ENCODE measurements around the gene UGT1A4. TPM values are rescaled to one million over a fixed set of nuclear protein-coding genes. Genes with fewer than 3 reads are reported as not detected.

The UGT1A4 gene
- total RNA-seq, 1 donor: not detected

GRCh38 chr2:233760043-233760442 is 41.5 kb downstream of the UGT1A4 start, which contains the start of gene UGT1A1:
UGT1A1 (plus strand) TSS chr2:233760270; CDS start chr2:233760288, 18 bp downstream.
- Histone ChIP-seq H3K4me2 (ENCODE audit: insufficient read depth, low read length) (no peak within 1 kb of the TSS), H3K79me2 (ENCODE audit: insufficient read depth, low read length) (no peaks in the 10 kb centered on the region), H2AFZ (ENCODE audit: low read length) (no peak within 1 kb of the TSS), H3K27ac (ENCODE audit: low read depth, low read length) (no peak within 1 kb of the TSS), H3K27me3 (ENCODE audit: insufficient read depth, low read length) (no peaks in the 10 kb centered on the region), H3K4me3 (ENCODE audit: insufficient read depth, low read length) (no peak within 1 kb of the TSS), H4K20me1 (ENCODE audit: insufficient read depth, low read length) (no peaks in the 10 kb centered on the region), H3K36me3 (ENCODE audit: insufficient read depth, low read length) (no peaks in the 10 kb centered on the region), H3K4me1 (ENCODE audit: insufficient read depth, low read length) (peaks cover 28% of the 10 kb centered on the region), H3K9me3 (ENCODE audit: low read depth, low read length) (no peaks in the 10 kb centered on the region)
- TF ChIP-seq, protein P1, sequence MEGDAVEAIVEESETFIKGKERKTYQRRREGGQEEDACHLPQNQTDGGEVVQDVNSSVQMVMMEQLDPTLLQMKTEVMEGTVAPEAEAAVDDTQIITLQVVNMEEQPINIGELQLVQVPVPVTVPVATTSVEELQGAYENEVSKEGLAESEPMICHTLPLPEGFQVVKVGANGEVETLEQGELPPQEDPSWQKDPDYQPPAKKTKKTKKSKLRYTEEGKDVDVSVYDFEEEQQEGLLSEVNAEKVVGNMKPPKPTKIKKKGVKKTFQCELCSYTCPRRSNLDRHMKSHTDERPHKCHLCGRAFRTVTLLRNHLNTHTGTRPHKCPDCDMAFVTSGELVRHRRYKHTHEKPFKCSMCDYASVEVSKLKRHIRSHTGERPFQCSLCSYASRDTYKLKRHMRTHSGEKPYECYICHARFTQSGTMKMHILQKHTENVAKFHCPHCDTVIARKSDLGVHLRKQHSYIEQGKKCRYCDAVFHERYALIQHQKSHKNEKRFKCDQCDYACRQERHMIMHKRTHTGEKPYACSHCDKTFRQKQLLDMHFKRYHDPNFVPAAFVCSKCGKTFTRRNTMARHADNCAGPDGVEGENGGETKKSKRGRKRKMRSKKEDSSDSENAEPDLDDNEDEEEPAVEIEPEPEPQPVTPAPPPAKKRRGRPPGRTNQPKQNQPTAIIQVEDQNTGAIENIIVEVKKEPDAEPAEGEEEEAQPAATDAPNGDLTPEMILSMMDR (IDR thresholded peaks at IDR 0.05; ENCODE audit: extremely low read depth, low read depth, low read length): no peak
- DNase-seq (ENCODE audit: insufficient read length, low spot score, missing footprints): no peak

GRCh38 chr2:233761040-233761769 is 42.7 kb downstream of the UGT1A4 start:
- H3K27ac ChIP-seq (ENCODE audit: low read depth, low read length): no peak overlapping the region
- no peak overlapping the region for H3K4me3 ChIP-seq (ENCODE audit: insufficient read depth, low read length)
- no peak for DNase-seq (ENCODE audit: insufficient read length, low spot score, missing footprints)
- H3K4me2 ChIP-seq (ENCODE audit: insufficient read depth, low read length): peak overlapping the region; percentile 26
- H3K79me2 ChIP-seq (ENCODE audit: insufficient read depth, low read length): no peaks in the 10 kb centered on the region
- no peaks in the 10 kb centered on the region for H3K9me3 ChIP-seq (ENCODE audit: low read depth, low read length)
- no peak overlapping the region for H2AFZ ChIP-seq (ENCODE audit: low read length)
- no peaks in the 10 kb centered on the region for H3K36me3 ChIP-seq (ENCODE audit: insufficient read depth, low read length)
- peaks cover 28% of the 10 kb centered on the region for H3K4me1 ChIP-seq (ENCODE audit: insufficient read depth, low read length)
- TF ChIP-seq, protein P1 (IDR thresholded peaks at IDR 0.05; ENCODE audit: extremely low read depth, low read depth, low read length): no peak
- H3K27me3 ChIP-seq (ENCODE audit: insufficient read depth, low read length): no peaks in the 10 kb centered on the region
- no peaks in the 10 kb centered on the region for H4K20me1 ChIP-seq (ENCODE audit: insufficient read depth, low read length)

- Histone ChIP-seq H3K9me3 (ENCODE audit: low read depth, low read length) (no peaks in the 10 kb centered on the region), H3K27ac (ENCODE audit: low read depth, low read length) (peak overlapping the region; percentile 51), H3K4me2 (ENCODE audit: insufficient read depth, low read length) (peak overlapping the region; percentile 42), H4K20me1 (ENCODE audit: insufficient read depth, low read length) (no peaks in the 10 kb centered on the region), H3K79me2 (ENCODE audit: insufficient read depth, low read length) (no peaks in the 10 kb centered on the region), H3K36me3 (ENCODE audit: insufficient read depth, low read length) (no peaks in the 10 kb centered on the region), H3K27me3 (ENCODE audit: insufficient read depth, low read length) (no peaks in the 10 kb centered on the region), H2AFZ (ENCODE audit: low read length) (peak overlapping the region; percentile 25), H3K4me3 (ENCODE audit: insufficient read depth, low read length) (no peak overlapping the region), H3K4me1 (ENCODE audit: insufficient read depth, low read length) (peaks cover 23% of the 10 kb centered on the region)
- peak; percentile 92 for DNase-seq (ENCODE audit: insufficient read length, low spot score, missing footprints)
- TF ChIP-seq, protein P1 (IDR thresholded peaks at IDR 0.05; ENCODE audit: extremely low read depth, low read depth, low read length): no peak
These were observed 45.7 kb downstream of the UGT1A4 start for GRCh38 chr2:233764264-233764663.

DNA sequence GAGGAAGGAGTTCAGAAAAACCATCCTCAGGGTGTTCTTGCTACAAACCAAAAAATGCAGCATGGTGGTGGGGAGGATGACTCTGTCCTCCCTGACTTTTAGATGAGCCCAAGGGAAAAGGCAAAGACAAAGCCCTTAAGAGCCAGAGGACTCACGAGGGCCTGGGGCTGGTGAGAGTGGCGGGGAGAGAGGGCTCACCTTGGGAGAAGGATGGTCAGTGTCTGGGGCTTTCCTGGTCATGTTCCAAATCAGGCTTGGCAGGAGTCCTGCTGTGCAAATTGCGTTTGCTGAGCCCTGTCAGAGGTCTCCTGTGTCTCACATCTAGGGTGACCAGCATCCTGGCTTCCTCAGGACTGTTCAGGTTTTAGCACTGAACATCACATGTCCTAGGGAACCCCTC is 46.2 kb downstream of the UGT1A4 start:
- H3K4me1 ChIP-seq (ENCODE audit: insufficient read depth, low read length): peaks cover 23% of the 10 kb centered on the region
- no peaks in the 10 kb centered on the region for H3K79me2 ChIP-seq (ENCODE audit: insufficient read depth, low read length)
- H3K27me3 ChIP-seq (ENCODE audit: insufficient read depth, low read length): no peaks in the 10 kb centered on the region
- peak overlapping the region; percentile 42 for H3K4me2 ChIP-seq (ENCODE audit: insufficient read depth, low read length)
- TF ChIP-seq, protein P1 (IDR thresholded peaks at IDR 0.05; ENCODE audit: extremely low read depth, low read depth, low read length): no peak
- DNase-seq (ENCODE audit: insufficient read length, low spot score, missing footprints): no peak
- H2AFZ ChIP-seq (ENCODE audit: low read length): no peak overlapping the region
- no peak overlapping the region for H3K4me3 ChIP-seq (ENCODE audit: insufficient read depth, low read length)
- no peaks in the 10 kb centered on the region for H3K9me3 ChIP-seq (ENCODE audit: low read depth, low read length)
- peak overlapping the region; percentile 51 for H3K27ac ChIP-seq (ENCODE audit: low read depth, low read length)
- H3K36me3 ChIP-seq (ENCODE audit: insufficient read depth, low read length): no peaks in the 10 kb centered on the region
- no peaks in the 10 kb centered on the region for H4K20me1 ChIP-seq (ENCODE audit: insufficient read depth, low read length)
